H9 (cell line): Measurements from ENCODE around the gene CAMTA2. TPM values are rescaled to one million over a fixed set of nuclear protein-coding genes. Genes with fewer than 3 reads are reported as not detected.

ENCODE experiments used
- DNase-seq: peaks from one replicate; pipeline ENCODE4 v3.0.0-alpha.2; 2017
- H2AFZ ChIP-seq: one replicate; pipeline ENCODE4 v1.6.1; 2013; ENCODE audit warnings: mild to moderate bottlenecking, low read length, control low read depth, moderate library complexity
- H2AK5ac ChIP-seq: 2 replicates; pipeline ENCODE4 v1.6.1; 2013; ENCODE audit warnings: low read length, control low read depth, mixed read lengths; ENCODE audit not compliant: insufficient read length
- H2BK120ac ChIP-seq: one replicate; pipeline ENCODE4 v1.6.1; 2013; ENCODE audit warnings: low read depth, mild to moderate bottlenecking, low read length, control low read depth, inconsistent platforms; ENCODE audit not compliant: poor library complexity, severe bottlenecking
- H2BK12ac ChIP-seq: 2 replicates; pipeline ENCODE4 v1.6.1; 2013; ENCODE audit warnings: low read length, control low read depth, mixed read lengths, low read depth; ENCODE audit not compliant: insufficient read length
- H2BK15ac ChIP-seq: 2 replicates; pipeline ENCODE4 v1.6.1; 2013; ENCODE audit warnings: low read depth, low read length, control low read depth
- H2BK20ac ChIP-seq: one replicate; pipeline ENCODE4 v1.6.1; 2013; ENCODE audit warnings: low read depth, mild to moderate bottlenecking, low read length, control low read depth, inconsistent platforms; ENCODE audit not compliant: poor library complexity, severe bottlenecking
- H2BK5ac ChIP-seq: 2 replicates; pipeline ENCODE4 v1.6.1; 2013; ENCODE audit warnings: low read length, control low read depth, mixed read lengths; ENCODE audit not compliant: insufficient read length
- H3K14ac ChIP-seq: 2 replicates; pipeline ENCODE4 v1.6.1; 2013; ENCODE audit warnings: low read length, control low read depth; ENCODE audit not compliant: insufficient read depth
- H3K18ac ChIP-seq: 2 replicates; pipeline ENCODE4 v1.6.1; 2013; ENCODE audit warnings: low read depth, mild to moderate bottlenecking, mixed read lengths, low read length, control low read depth; ENCODE audit not compliant: insufficient read length
- H3K23ac ChIP-seq: 2 replicates; pipeline ENCODE4 v1.6.1; 2013; ENCODE audit warnings: low read length, control low read depth, mixed read lengths, low read depth; ENCODE audit not compliant: insufficient read length
- H3K23me2 ChIP-seq: 2 replicates; pipeline ENCODE4 v1.6.1; 2013; ENCODE audit warnings: low read depth, mild to moderate bottlenecking, mixed read lengths, low read length, control low read depth; ENCODE audit not compliant: insufficient read length, poor library complexity, severe bottlenecking
- H3K27ac ChIP-seq: 2 replicates; pipeline ENCODE4 v1.5.1; 2013; ENCODE audit warnings: low read length, control low read depth, mixed read lengths, low read depth; ENCODE audit not compliant: insufficient read length
- H3K27me3 ChIP-seq: 2 replicates; pipeline ENCODE4 v1.6.1; 2013; ENCODE audit warnings: low read length, control low read depth, inconsistent platforms; ENCODE audit not compliant: insufficient read depth
- H3K4ac ChIP-seq: 2 replicates; pipeline ENCODE4 v1.6.1; 2013; ENCODE audit warnings: low read depth, mild to moderate bottlenecking, control low read depth, inconsistent platforms, low read length, moderate library complexity
- H3K4me1 ChIP-seq: 2 replicates; pipeline ENCODE4 v1.6.1; 2013; ENCODE audit warnings: low read length, control low read depth, inconsistent platforms; ENCODE audit not compliant: insufficient read depth
- H3K4me2 ChIP-seq: 2 replicates; pipeline ENCODE4 v1.6.1; 2013; ENCODE audit warnings: low read length, control low read depth, mixed read lengths; ENCODE audit not compliant: insufficient read length, insufficient read depth
- H3K56ac ChIP-seq: 2 replicates; pipeline ENCODE4 v1.6.1; 2013; ENCODE audit warnings: low read depth, mild to moderate bottlenecking, mixed read lengths, low read length, control low read depth; ENCODE audit not compliant: insufficient read length
- H3K79me1 ChIP-seq: 2 replicates; pipeline ENCODE4 v1.6.1; 2013; ENCODE audit warnings: low read depth, mild to moderate bottlenecking, moderate library complexity, low read length, control low read depth, inconsistent platforms; ENCODE audit not compliant: insufficient read depth, poor library complexity, severe bottlenecking
- H3K79me2 ChIP-seq: 2 replicates; pipeline ENCODE4 v1.6.1; 2013; ENCODE audit warnings: low read length, control low read depth, inconsistent platforms; ENCODE audit not compliant: insufficient read depth
- H3K9ac ChIP-seq: 2 replicates; pipeline ENCODE4 v1.6.1; 2013; ENCODE audit warnings: low read length, control low read depth, mixed read lengths; ENCODE audit not compliant: insufficient read length; ENCODE audit errors: extremely low read depth
- H3K9me3 ChIP-seq: one replicate; pipeline ENCODE4 v1.6.1; 2013; ENCODE audit warnings: low read depth, low read length, inconsistent platforms; ENCODE audit not compliant: control insufficient read depth
- H3T11ph ChIP-seq: one replicate; pipeline ENCODE4 v1.6.1; 2013; ENCODE audit warnings: mild to moderate bottlenecking, low read length, control low read depth, inconsistent platforms
- H4K20me1 ChIP-seq: one replicate; pipeline ENCODE4 v1.6.1; 2013; ENCODE audit not compliant: control insufficient read depth, insufficient read length, insufficient read depth
- H4K5ac ChIP-seq: 2 replicates; pipeline ENCODE4 v1.6.1; 2013; ENCODE audit warnings: low read depth, mild to moderate bottlenecking, mixed read lengths, low read length, control low read depth; ENCODE audit not compliant: insufficient read length
- H4K8ac ChIP-seq: replicated peaks from 2 replicates; pipeline ENCODE4 v1.6.1; 2013; ENCODE audit warnings: low read length, control low read depth, mixed read lengths, low read depth; ENCODE audit not compliant: insufficient read length
- H4K91ac ChIP-seq: 2 replicates; pipeline ENCODE4 v1.6.1; 2013; ENCODE audit warnings: low read depth, mild to moderate bottlenecking, moderate library complexity, mixed read lengths, low read length, control low read depth; ENCODE audit not compliant: insufficient read length
- H3K27ac Mint-ChIP-seq, 3 experiments: 2 replicates in 2 of 3; 3 replicates in 1 of 3; pipeline ENCODE4 v1.8.0; 2020 to 2021; ENCODE audit warnings: mixed read lengths in 3 of 3, mild to moderate bottlenecking in 1 of 3, moderate library complexity in 1 of 3
- H3K27me3 Mint-ChIP-seq: 2 replicates; pipeline ENCODE4 v1.8.0; 2021; ENCODE audit warnings: low read depth, mild to moderate bottlenecking, moderate library complexity, mixed read lengths
- H3K36me3 Mint-ChIP-seq, 3 experiments: 2 replicates in 2 of 3; 3 replicates in 1 of 3; pipeline ENCODE4 v1.8.0; 2020 to 2021; ENCODE audit warnings: low read depth in 3 of 3, mixed read lengths in 3 of 3; ENCODE audit not compliant: insufficient read depth in 1 of 3
- H3K4me1 Mint-ChIP-seq, 2 experiments: 2 replicates each; pipeline ENCODE4 v1.8.0; 2020; ENCODE audit warnings: mixed read lengths in 2 of 2
- H3K4me3 Mint-ChIP-seq, 2 experiments: 2 replicates in 1 of 2; 3 replicates in 1 of 2; pipeline ENCODE4 v1.8.0; 2020 to 2021; ENCODE audit warnings: mild to moderate bottlenecking in 2 of 2, mixed read lengths in 2 of 2, moderate library complexity in 1 of 2
- H3K9me3 Mint-ChIP-seq, 2 experiments: 2 replicates in 1 of 2; 3 replicates in 1 of 2; pipeline ENCODE4 v1.8.0; 2020; ENCODE audit warnings: mild to moderate bottlenecking in 2 of 2, mixed read lengths in 2 of 2, moderate library complexity in 1 of 2
- CTCF ChIP-seq: fragments of 200-600 bp; sonication (generic); conservative IDR thresholded peaks from 3 replicates; pipeline ENCODE4 v1.8.0; 2021; ENCODE audit warnings: antibody characterized with exemption, mild to moderate bottlenecking
- WGBS: extraction: QIAGEN DNeasy Blood & Tissue Kit; methylation state at CpG from one replicate; pipeline ENCODE4 v1.1.7; 2013; ENCODE audit warnings: missing lambda C conversion rate, low lambda C conversion rate, mixed read lengths; ENCODE audit not compliant: insufficient read length; ENCODE audit errors: extremely low coverage; 5-methylcytosine and 5-hydroxymethylcytosine counted together
- total RNA-seq: library from RNA; stranded (reverse); gene quantifications from 2 replicates; pipeline ENCODE4 v1.2.1, GENCODE V29; 2021

Gene CAMTA2
- total RNA-seq, 1 experiment from 2014 or later: 15.6 TPM

GRCh38 chr17:4946312-4946976 is 41.0 kb downstream of the CAMTA2 start:
- no peaks in the 10 kb centered on the region for H3K9me3 ChIP-seq
- peak overlapping the region; percentile 17 for H3K27ac ChIP-seq
- H2AK5ac ChIP-seq: no peak overlapping the region
- peaks cover 35 to 38% of the 10 kb centered on the region in 2 experiments for H3K4me1 Mint-ChIP-seq
- peaks cover 4% of the 10 kb centered on the region for H3K79me1 ChIP-seq
- no peak overlapping the region for H2BK120ac ChIP-seq
- no peak overlapping the region for H3K56ac ChIP-seq
- H3K79me2 ChIP-seq: peaks cover 13% of the 10 kb centered on the region; the same call in 1 of the 2 replicates
- H2BK20ac ChIP-seq: no peak overlapping the region
- no peak overlapping the region for H2BK5ac ChIP-seq
- H3K4me3 Mint-ChIP-seq: peak overlapping the region; percentile 95 to 100
- H2BK15ac ChIP-seq: no peak overlapping the region
- no CpG with 5 or more reads among the region's 16 CpGs for WGBS
- DNase-seq: no peak
- no peaks in the 10 kb centered on the region for H3K27me3 ChIP-seq
- no peak overlapping the region; the same call in 1 of the 2 replicates for H3K4ac ChIP-seq
- H3K4me1 ChIP-seq: peaks cover 4% of the 10 kb centered on the region; the same call in 1 of the 2 replicates
- H3K23me2 ChIP-seq: peaks cover 23% of the 10 kb centered on the region
- no peak overlapping the region for H3T11ph ChIP-seq
- H3K14ac ChIP-seq: no peak overlapping the region
- H3K9ac ChIP-seq: peak overlapping the region; percentile 53
- no peak overlapping the region for H4K5ac ChIP-seq
- H3K23ac ChIP-seq: no peak overlapping the region
- H4K91ac ChIP-seq: no peak overlapping the region
- no peak overlapping the region for H2AFZ ChIP-seq
- peak overlapping the region; percentile 30 for H3K18ac ChIP-seq
- peaks cover 32 to 60% (median 51%) of the 10 kb centered on the region in 3 experiments for H3K36me3 Mint-ChIP-seq
- peaks cover 6% of the 10 kb centered on the region for H3K27me3 Mint-ChIP-seq
- no peak overlapping the region for H4K8ac ChIP-seq
- H2BK12ac ChIP-seq: no peak overlapping the region
- peak overlapping the region; percentile 78 to 93 (median 92) for H3K27ac Mint-ChIP-seq
- no peak for TF ChIP-seq CTCF
- peak overlapping the region; percentile 72 for H3K4me2 ChIP-seq
- H4K20me1 ChIP-seq: no peaks in the 10 kb centered on the region
- peaks cover 0 to 2% of the 10 kb centered on the region in 2 experiments; a peak in 2 of 5 replicates for H3K9me3 Mint-ChIP-seq
